CD14-positive monocyte (primary cell): ENCODE data around the gene ZSCAN25. TPM values are rescaled to one million over a fixed set of nuclear protein-coding genes. Genes with fewer than 3 reads are reported as not detected.
A peak's percentile ranks its signal among the peaks of the same experiment; 100 is the strongest.
"Not testable (repeated sequence)": the region's sequence is repeated elsewhere in the genome, so short reads cannot be mapped to it uniquely, and the experiment has no call there.

Experiments
- DNase-seq, 3 donors: peaks; one replicate each; pipeline ENCODE4 v3.0.0-alpha.2; 2011 to 2022
- H2AFZ ChIP-seq: 2 replicates; pipeline ENCODE4 v1.6.0; 2012; ENCODE audit warnings: mild to moderate bottlenecking, low read depth, low read length, inconsistent platforms; ENCODE audit not compliant: insufficient read depth, poor library complexity, severe bottlenecking
- H3K27ac ChIP-seq, 2 donors: 1 replicate in 1 of 2; 2 replicates in 1 of 2; pipeline ENCODE4 v1.5.1; 2012 to 2013; ENCODE audit warnings: low read length in 2 of 2, control low read depth in 1 of 2, inconsistent platforms in 1 of 2, low read depth in 1 of 2, mild to moderate bottlenecking in 1 of 2
- H3K27me3 ChIP-seq, 2 donors: one replicate each; pipeline versions ENCODE4 v1.6.0 to v1.6.1; 2011 to 2013; ENCODE audit warnings: low read length in 2 of 2; ENCODE audit not compliant: control insufficient read depth in 2 of 2, insufficient read depth in 2 of 2
- H3K36me3 ChIP-seq, 2 donors: replicated peaks in 1 of 2; 1 replicate in 1 of 2; 2 replicates in 1 of 2; pipeline versions ENCODE4 v1.5.1 to v1.6.1; 2012 to 2013; ENCODE audit warnings: low read length in 2 of 2, control low read depth in 1 of 2, inconsistent platforms in 1 of 2, mild to moderate bottlenecking in 1 of 2; ENCODE audit not compliant: insufficient read depth in 2 of 2, control insufficient read depth in 1 of 2
- H3K4me1 ChIP-seq, 2 donors: 1 replicate in 1 of 2; 2 replicates in 1 of 2; pipeline versions ENCODE4 v1.5.1 to v1.6.1; 2012 to 2013; ENCODE audit warnings: low read length in 2 of 2, control low read depth in 1 of 2, inconsistent platforms in 1 of 2, mild to moderate bottlenecking in 1 of 2, moderate library complexity in 1 of 2; ENCODE audit not compliant: insufficient read depth in 2 of 2, control insufficient read depth in 1 of 2
- H3K4me2 ChIP-seq: replicated peaks from 2 replicates; pipeline ENCODE3; 2012; ENCODE audit warnings: low read length, moderate library complexity, mild to moderate bottlenecking; ENCODE audit not compliant: poor library complexity, severe bottlenecking; ENCODE audit errors: extremely low read depth
- H3K4me3 ChIP-seq, 3 experiments: fragments of 200-600 bp in 1 of 3; sonication (generic) in 1 of 3; replicated peaks in 1 of 3; 1 replicate in 2 of 3; 2 replicates in 1 of 3; pipeline ENCODE4 v1.5.1; 2011 to 2013; ENCODE audit warnings: low read length in 3 of 3, mild to moderate bottlenecking in 3 of 3, control low read depth in 2 of 3, low read depth in 2 of 3, inconsistent platforms in 1 of 3, moderate library complexity in 1 of 3
- H3K79me2 ChIP-seq: 2 replicates; pipeline ENCODE4 v1.6.0; 2012; ENCODE audit warnings: mild to moderate bottlenecking, control low read depth, inconsistent platforms, low read length, moderate library complexity; ENCODE audit not compliant: insufficient read depth
- H3K9ac ChIP-seq: 2 replicates; pipeline ENCODE4 v1.6.0; 2017; ENCODE audit warnings: low read length, mild to moderate bottlenecking; ENCODE audit not compliant: insufficient read depth, poor library complexity, severe bottlenecking
- H3K9me3 ChIP-seq, 2 donors: replicated peaks in 1 of 2; 1 replicate in 1 of 2; 2 replicates in 1 of 2; pipeline versions ENCODE4 v1.5.1 to v1.6.1; 2012 to 2013; ENCODE audit warnings: low read length in 2 of 2, control low read depth in 1 of 2; ENCODE audit not compliant: control insufficient read depth in 1 of 2, insufficient read depth in 1 of 2
- H4K20me1 ChIP-seq: 2 replicates; pipeline ENCODE4 v1.6.0; 2012; ENCODE audit warnings: mild to moderate bottlenecking, low read length, control low read depth, moderate library complexity; ENCODE audit not compliant: insufficient read depth
- H3K27ac Mint-ChIP-seq, 7 donors: one replicate each; pipeline ENCODE4 v1.8.0; 2020; ENCODE audit warnings: mild to moderate bottlenecking in 7 of 7, mixed read lengths in 7 of 7, moderate library complexity in 6 of 7, inconsistent platforms in 2 of 7
- H3K27me3 Mint-ChIP-seq, 3 donors: one replicate each; pipeline ENCODE4 v1.8.0; 2021 to 2022; ENCODE audit warnings: low read depth in 3 of 3, mild to moderate bottlenecking in 3 of 3, mixed read lengths in 3 of 3, moderate library complexity in 3 of 3, inconsistent platforms in 1 of 3
- H3K36me3 Mint-ChIP-seq, 2 donors: one replicate each; pipeline ENCODE4 v1.8.0; 2020; ENCODE audit warnings: mixed read lengths in 2 of 2, inconsistent platforms in 1 of 2, mild to moderate bottlenecking in 1 of 2
- H3K4me1 Mint-ChIP-seq: one replicate; pipeline ENCODE4 v1.8.0; 2020; ENCODE audit warnings: mild to moderate bottlenecking, mixed read lengths
- H3K4me3 Mint-ChIP-seq, 2 donors: one replicate each; pipeline ENCODE4 v1.8.0; 2020; ENCODE audit warnings: mild to moderate bottlenecking in 2 of 2, mixed read lengths in 2 of 2, moderate library complexity in 1 of 2
- H3K9me3 Mint-ChIP-seq, 7 donors: one replicate each; pipeline ENCODE4 v1.8.0; 2020 to 2022; ENCODE audit warnings: mixed read lengths in 7 of 7, mild to moderate bottlenecking in 6 of 7, moderate library complexity in 6 of 7, inconsistent platforms in 2 of 7
- CTCF ChIP-seq: fragments of 200-600 bp; IDR thresholded peaks from one replicate; pipeline ENCODE4 v1.8.0; 2022; ENCODE audit warnings: antibody characterized with exemption, mild to moderate bottlenecking
- WGBS: methylation state at CpG from one replicate; pipeline ENCODE4 v1.1.5; 2013; ENCODE audit warnings: missing lambda C conversion rate; ENCODE audit not compliant: insufficient coverage; 5-methylcytosine and 5-hydroxymethylcytosine counted together
- intact Hi-C, 2 donors: fragments of 100-400 bp; cut with micrococcal nuclease; formaldehyde crosslinking; loops; one replicate each; pipeline versions ENCODE4 v1.15.0 to v1.15.1; 2023
- polyA plus RNA-seq, 3 donors: library from polyadenylated mRNA; depleted of rRNA in 1 of 3; unstranded in 2 of 3; stranded (reverse) in 1 of 3; fragments of 300-500 nt in 2 of 3; fragments of >200 nt in 1 of 3; fragmentation: Illumina TruSeq in 2 of 3; gene quantifications; 1 replicate in 2 of 3; 2 replicates in 1 of 3; pipeline ENCODE4 v1.2.3, GENCODE V29; 2012 to 2021

ZSCAN25 gene
- polyA plus RNA-seq, 3 donors: 4.3 to 7.3 (median 6.1) TPM

- H3K27ac Mint-ChIP-seq: peak overlapping the region in 2 of 7 donors; percentile 36 to 49
- H3K9me3 Mint-ChIP-seq: no peaks in the 10 kb centered on the region
- no peak for TF ChIP-seq CTCF
- peaks cover 59 to 72% of the 10 kb centered on the region in 2 donors for H3K36me3 Mint-ChIP-seq
- H3K4me2 ChIP-seq: no peak overlapping the region
- peaks cover 39% of the 10 kb centered on the region for H3K4me1 Mint-ChIP-seq
- H3K4me1 ChIP-seq: peaks cover 25 to 33% of the 10 kb centered on the region in 2 donors
- no peak overlapping the region for H2AFZ ChIP-seq
- H3K9me3 ChIP-seq: no peaks in the 10 kb centered on the region
- H3K36me3 ChIP-seq: peaks cover 64 to 87% of the 10 kb centered on the region in 2 donors
- no peak overlapping the region for H3K4me3 Mint-ChIP-seq
- no peak overlapping the region for H3K9ac ChIP-seq
- no peaks in the 10 kb centered on the region for H3K27me3 ChIP-seq
- H3K79me2 ChIP-seq: peaks cover 4% of the 10 kb centered on the region
- H4K20me1 ChIP-seq: peaks cover 13% of the 10 kb centered on the region
- peaks cover 0 to 2% (median 0%) of the 10 kb centered on the region in 3 donors for H3K27me3 Mint-ChIP-seq
- DNase-seq: no peak
- intact Hi-C loops: no loop called here
- peak overlapping the region in 1 of 2 donors; percentile 80 for H3K27ac ChIP-seq
- no peak overlapping the region for H3K4me3 ChIP-seq
- WGBS: over 99% methylated on average over 20 of the region's 20 CpGs
Observed at GRCh38 chr7:99629643-99630042, 12.9 kb downstream of the ZSCAN25 start.

- WGBS: 42% methylated on average over 7 of the region's 9 CpGs
- no peak for TF ChIP-seq CTCF
- H3K36me3 Mint-ChIP-seq: peaks cover 40 to 58% of the 10 kb centered on the region in 2 donors
- Histone ChIP-seq H3K27me3 (no peaks in the 10 kb centered on the region), H3K4me2 (peak overlapping the region; percentile 14), H3K36me3 (peaks cover 47 to 68% of the 10 kb centered on the region in 2 donors), H3K4me3 (no peak overlapping the region), H3K4me1 (peaks cover 25 to 33% of the 10 kb centered on the region in 2 donors), H3K9ac (no peak overlapping the region), H3K9me3 (no peaks in the 10 kb centered on the region), H3K27ac (peak overlapping the region; percentile 74 to 80), H4K20me1 (peaks cover 12% of the 10 kb centered on the region), H2AFZ (no peak overlapping the region), H3K79me2 (peaks cover 4% of the 10 kb centered on the region)
- peaks cover 0 to 2% (median 0%) of the 10 kb centered on the region in 3 donors for H3K27me3 Mint-ChIP-seq
- H3K27ac Mint-ChIP-seq: peak overlapping the region; percentile 68 to 86 (median 84)
- H3K4me3 Mint-ChIP-seq: peak overlapping the region in 1 of 2 donors; percentile 42
- intact Hi-C loops: no loop called here
- H3K9me3 Mint-ChIP-seq: no peaks in the 10 kb centered on the region
- H3K4me1 Mint-ChIP-seq: peaks cover 39% of the 10 kb centered on the region
- peak; percentile 7 to 16 (median 7) for DNase-seq
Observed at GRCh38 chr7:99631295-99632109, 14.8 kb downstream of the ZSCAN25 start.

DNA sequence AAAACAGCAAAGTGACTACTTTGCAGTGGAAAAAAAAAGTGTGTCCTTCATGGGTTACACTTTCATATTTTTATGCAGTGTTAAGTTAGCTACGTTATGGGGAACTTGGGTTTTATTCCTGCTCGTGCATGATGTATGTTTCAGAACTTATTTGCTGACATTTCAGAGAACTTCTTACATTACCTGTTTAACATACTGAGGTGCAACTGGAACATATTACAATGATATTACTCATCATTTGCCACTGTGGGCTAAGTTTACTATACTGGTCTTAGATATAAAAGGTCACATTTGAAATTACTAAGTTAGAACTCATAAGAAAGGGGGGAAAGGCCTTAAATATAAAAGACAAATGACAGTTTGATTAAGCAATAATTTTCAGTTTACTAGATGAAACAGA, 20.7 kb downstream of the ZSCAN25 start:
- H4K20me1 ChIP-seq, H3K79me2 ChIP-seq, H2AFZ ChIP-seq, H3K27me3 ChIP-seq, H3K27me3 Mint-ChIP-seq, intact Hi-C loops, H3K9ac ChIP-seq, H3K4me3 Mint-ChIP-seq, H3K9me3 Mint-ChIP-seq, H3K4me2 ChIP-seq, H3K4me3 ChIP-seq, H3K9me3 ChIP-seq, H3K27ac ChIP-seq, DNase-seq: not testable (repeated sequence)
- Mint-ChIP-seq H3K36me3 (peaks cover 2 to 23% of the 10 kb centered on the region in 2 donors), H3K27ac (peak overlapping the region in 3 of 7 donors; percentile 22 to 55 (median 31)), H3K4me1 (peaks cover 47% of the 10 kb centered on the region)
- WGBS: no CpG with 5 or more reads among the region's 2 CpGs
- peaks cover 7 to 23% of the 10 kb centered on the region in 2 donors for H3K36me3 ChIP-seq
- peaks cover 18 to 20% of the 10 kb centered on the region in 2 donors for H3K4me1 ChIP-seq
